BE2C (cell line): ENCODE results near the gene SCIN.
"Not testable (repeated sequence)": the region's sequence is repeated elsewhere in the genome, so short reads cannot be mapped to it uniquely, and the experiment has no call there.

Experiments used
- DNase-seq: peaks from one replicate; pipeline ENCODE4 v3.0.0-alpha.2; 2020
- H3K27me3 ChIP-seq: fragments of 250-450 bp; sonication (Bioruptor Pico); 2 replicates; pipeline ENCODE4 v1.5.1; 2020; ENCODE audit warnings: mild to moderate bottlenecking
- H3K36me3 ChIP-seq: fragments of 250-450 bp; sonication (Bioruptor Pico); 2 replicates; pipeline ENCODE4 v1.5.1; 2020; ENCODE audit warnings: mild to moderate bottlenecking
- H3K4me1 ChIP-seq: fragments of 250-450 bp; sonication (Bioruptor Pico); 2 replicates; pipeline ENCODE4 v1.5.1; 2020
- H3K4me3 ChIP-seq: 2 replicates; pipeline ENCODE4 v1.5.1; 2011; ENCODE audit warnings: low read depth, low read length
- H3K9me3 ChIP-seq: fragments of 250-450 bp; sonication (Bioruptor Pico); 2 replicates; pipeline ENCODE4 v1.5.1; 2020
- TF ChIP-seq, protein P1 (sequence below): IDR thresholded peaks from 2 replicates; pipeline ENCODE4 v1.5.1; 2012; ENCODE audit warnings: mild to moderate bottlenecking, low read depth, low read length

The SCIN gene

DNA sequence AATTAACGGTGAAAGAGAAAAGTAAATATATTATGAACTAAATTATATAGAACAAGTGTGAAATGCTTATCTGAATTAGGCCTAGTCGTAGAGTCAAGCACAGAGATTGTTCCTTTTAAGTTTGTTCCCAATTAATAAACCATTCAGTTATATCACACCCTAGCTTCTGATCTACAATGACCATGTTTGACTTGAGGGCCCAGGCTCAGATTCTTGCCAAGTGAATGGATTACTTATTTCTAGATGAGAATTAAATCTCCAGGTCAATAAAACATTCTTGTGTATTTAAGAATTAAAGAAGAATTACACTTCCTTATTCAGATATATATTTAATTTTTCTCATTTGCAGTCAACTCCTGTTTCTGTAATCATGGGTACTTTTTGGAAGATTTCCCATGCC, 79.6 kb downstream of the SCIN start:
- H3K4me1 ChIP-seq = no peaks in the 10 kb centered on the region

DNA sequence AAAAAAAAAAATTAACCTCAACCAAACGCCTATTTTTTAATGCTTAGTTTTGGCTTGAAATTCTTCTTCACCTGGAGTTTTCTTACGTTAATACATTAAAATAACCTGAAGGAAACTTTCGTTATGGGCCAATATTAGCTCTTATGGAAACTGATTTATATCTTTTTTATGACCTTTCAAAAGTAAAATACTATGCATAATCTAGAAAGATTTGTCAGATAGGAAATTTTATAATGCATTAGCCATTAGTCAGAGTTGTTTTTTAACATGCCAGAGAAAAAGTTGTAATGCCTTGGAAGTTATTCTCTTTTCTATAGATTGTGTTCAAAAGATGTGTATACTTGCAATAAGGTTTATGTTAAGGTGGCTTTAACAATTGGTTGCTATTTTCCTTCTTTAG, 82.6 kb downstream of the SCIN start:
- no peak overlapping the region for H3K4me3 ChIP-seq
- H3K9me3 ChIP-seq = no peaks in the 10 kb centered on the region
- H3K4me1 ChIP-seq = no peaks in the 10 kb centered on the region
- peaks cover 3% of the 10 kb centered on the region; the same call in 1 of the 2 replicates for H3K27me3 ChIP-seq
- no peak for DNase-seq
- no peaks in the 10 kb centered on the region for H3K36me3 ChIP-seq
- TF ChIP-seq, protein P1, sequence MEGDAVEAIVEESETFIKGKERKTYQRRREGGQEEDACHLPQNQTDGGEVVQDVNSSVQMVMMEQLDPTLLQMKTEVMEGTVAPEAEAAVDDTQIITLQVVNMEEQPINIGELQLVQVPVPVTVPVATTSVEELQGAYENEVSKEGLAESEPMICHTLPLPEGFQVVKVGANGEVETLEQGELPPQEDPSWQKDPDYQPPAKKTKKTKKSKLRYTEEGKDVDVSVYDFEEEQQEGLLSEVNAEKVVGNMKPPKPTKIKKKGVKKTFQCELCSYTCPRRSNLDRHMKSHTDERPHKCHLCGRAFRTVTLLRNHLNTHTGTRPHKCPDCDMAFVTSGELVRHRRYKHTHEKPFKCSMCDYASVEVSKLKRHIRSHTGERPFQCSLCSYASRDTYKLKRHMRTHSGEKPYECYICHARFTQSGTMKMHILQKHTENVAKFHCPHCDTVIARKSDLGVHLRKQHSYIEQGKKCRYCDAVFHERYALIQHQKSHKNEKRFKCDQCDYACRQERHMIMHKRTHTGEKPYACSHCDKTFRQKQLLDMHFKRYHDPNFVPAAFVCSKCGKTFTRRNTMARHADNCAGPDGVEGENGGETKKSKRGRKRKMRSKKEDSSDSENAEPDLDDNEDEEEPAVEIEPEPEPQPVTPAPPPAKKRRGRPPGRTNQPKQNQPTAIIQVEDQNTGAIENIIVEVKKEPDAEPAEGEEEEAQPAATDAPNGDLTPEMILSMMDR = no peak

More for the DNA sequence above, 79.6 kb downstream of the SCIN start:
- H3K36me3 ChIP-seq = no peaks in the 10 kb centered on the region
- TF ChIP-seq, protein P1 = no peak
- no peak for DNase-seq
- H3K4me3 ChIP-seq = no peak overlapping the region
- H3K9me3 ChIP-seq = no peaks in the 10 kb centered on the region
- peaks cover 3% of the 10 kb centered on the region for H3K27me3 ChIP-seq

DNA sequence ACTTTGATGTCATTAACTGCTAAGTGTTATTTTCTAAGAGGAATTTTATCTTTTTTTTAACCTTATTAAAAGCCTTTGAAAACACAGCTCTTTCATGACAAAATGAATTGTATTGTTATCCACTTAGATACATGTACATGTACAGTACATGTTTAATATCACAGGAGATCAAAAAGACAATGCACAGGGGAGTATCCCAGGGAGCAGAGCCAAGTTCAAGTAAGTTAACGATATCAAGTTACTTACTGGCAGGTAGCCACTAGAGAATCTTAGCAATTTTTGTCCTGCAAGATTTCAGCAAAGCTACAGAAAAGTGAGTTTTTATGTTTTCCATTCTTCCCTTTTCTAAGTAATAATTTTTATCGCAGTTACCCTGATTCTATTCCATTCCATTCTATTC, 83.0 kb downstream of the SCIN start:
- Histone ChIP-seq H3K27me3 (peaks cover 3% of the 10 kb centered on the region; the same call in 1 of the 2 replicates), H3K4me1 (no peaks in the 10 kb centered on the region), H3K36me3 (no peaks in the 10 kb centered on the region), H3K9me3 (no peaks in the 10 kb centered on the region), H3K4me3 (no peak overlapping the region)
- TF ChIP-seq, protein P1 = no peak
- DNase-seq = no peak

DNA sequence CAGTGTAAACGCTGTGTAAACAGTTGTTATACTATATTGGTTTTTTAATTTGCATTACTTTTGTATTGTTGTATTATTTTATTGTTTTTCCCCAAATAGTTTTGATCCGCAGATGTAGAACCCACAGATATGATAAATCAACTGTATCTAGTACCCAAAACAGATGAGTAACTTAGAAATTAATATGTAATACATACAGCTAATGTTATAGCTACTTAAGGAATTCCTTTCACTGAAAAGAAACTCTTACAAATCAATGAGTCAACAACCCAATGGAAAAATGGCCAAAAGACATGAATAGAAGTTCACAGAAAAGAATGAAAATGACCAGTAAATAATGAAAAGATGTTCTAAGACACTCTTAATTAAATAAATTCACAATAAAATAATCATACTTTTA, 84.6 kb downstream of the SCIN start:
- Histone ChIP-seq H3K27me3 (peaks cover 3% of the 10 kb centered on the region; the same call in 1 of the 2 replicates), H3K36me3 (no peaks in the 10 kb centered on the region), H3K4me1 (no peaks in the 10 kb centered on the region), H3K9me3 (no peaks in the 10 kb centered on the region), H3K4me3 (no peak overlapping the region)
- no peak for DNase-seq
- TF ChIP-seq, protein P1 = no peak

DNA sequence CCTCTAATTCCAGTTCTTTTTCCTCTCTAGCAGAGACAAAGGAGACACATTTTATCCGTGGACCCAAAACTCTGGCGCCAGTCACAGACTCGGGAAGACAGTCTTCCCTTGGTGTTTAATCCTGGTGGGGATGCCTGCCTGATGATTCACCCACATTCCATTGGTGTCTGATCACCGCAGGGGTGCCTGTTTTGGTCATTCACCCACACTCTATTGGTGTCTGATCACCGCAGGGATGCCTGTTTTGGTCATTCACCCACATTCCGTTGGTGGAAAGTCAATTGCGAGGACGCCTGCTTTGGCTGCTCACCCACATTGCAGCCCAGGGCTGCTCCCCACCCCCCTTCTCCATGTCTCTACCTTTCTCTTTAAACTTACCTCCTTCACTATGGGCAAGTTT, 89.9 kb downstream of the SCIN start:
- not testable (repeated sequence) for H3K4me1 ChIP-seq, DNase-seq, H3K36me3 ChIP-seq, H3K4me3 ChIP-seq, H3K27me3 ChIP-seq, H3K9me3 ChIP-seq

DNA sequence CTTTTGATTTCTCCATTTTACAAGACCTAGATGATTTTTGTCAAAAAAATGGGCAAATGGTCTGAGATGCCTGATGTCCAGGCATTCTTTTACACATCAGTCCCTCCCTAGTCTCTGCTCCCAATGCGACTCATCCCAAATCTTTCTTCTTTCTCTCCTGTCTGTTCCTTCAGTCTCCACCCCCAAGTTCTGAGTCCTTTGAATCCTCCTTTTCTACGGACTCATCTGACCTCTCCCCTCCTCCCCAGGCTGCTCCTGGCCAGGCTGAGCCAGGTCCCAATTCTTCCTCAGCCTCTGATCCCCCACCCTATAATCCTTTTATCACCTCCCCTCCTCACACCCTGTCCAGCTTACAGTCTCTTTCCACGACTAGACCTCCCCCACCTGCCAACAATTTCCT, 90.5 kb downstream of the SCIN start:
- DNase-seq, H3K9me3 ChIP-seq, H3K4me1 ChIP-seq, H3K27me3 ChIP-seq, H3K36me3 ChIP-seq, H3K4me3 ChIP-seq: not testable (repeated sequence)

DNA sequence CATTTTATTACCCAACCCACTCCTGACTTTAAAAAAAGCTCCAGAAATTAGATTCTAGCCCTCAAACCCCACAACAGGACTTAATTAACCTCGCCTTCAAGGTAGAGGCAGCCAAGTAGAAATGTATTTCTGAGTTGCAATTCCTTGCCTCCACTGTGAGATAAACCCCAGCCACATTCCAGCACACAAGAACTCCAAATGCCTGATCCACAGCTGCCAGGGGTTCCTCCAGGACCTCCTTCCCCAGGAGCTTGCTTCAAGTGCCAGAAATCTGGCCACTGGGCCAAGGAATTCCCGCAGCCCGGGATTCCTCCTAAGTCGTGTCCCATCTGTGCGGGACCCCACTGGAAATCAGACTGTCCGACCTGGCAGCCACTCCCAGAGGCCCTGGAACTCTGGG, 91.1 kb downstream of the SCIN start:
- no peak overlapping the region for H3K4me3 ChIP-seq
- H3K9me3 ChIP-seq = no peaks in the 10 kb centered on the region
- peaks cover 13% of the 10 kb centered on the region; the same call in 1 of the 2 replicates for H3K27me3 ChIP-seq
- no peaks in the 10 kb centered on the region for H3K36me3 ChIP-seq
- DNase-seq = no peak
- no peaks in the 10 kb centered on the region for H3K4me1 ChIP-seq
- TF ChIP-seq, protein P1 = no peak
